ENCODE results near the gene OASL. TPM values are rescaled to one million over a fixed set of nuclear protein-coding genes. Genes with fewer than 3 reads are reported as not detected.

OASL gene
- total RNA-seq, 1 experiment from 2014 or later, result not detected

DNA sequence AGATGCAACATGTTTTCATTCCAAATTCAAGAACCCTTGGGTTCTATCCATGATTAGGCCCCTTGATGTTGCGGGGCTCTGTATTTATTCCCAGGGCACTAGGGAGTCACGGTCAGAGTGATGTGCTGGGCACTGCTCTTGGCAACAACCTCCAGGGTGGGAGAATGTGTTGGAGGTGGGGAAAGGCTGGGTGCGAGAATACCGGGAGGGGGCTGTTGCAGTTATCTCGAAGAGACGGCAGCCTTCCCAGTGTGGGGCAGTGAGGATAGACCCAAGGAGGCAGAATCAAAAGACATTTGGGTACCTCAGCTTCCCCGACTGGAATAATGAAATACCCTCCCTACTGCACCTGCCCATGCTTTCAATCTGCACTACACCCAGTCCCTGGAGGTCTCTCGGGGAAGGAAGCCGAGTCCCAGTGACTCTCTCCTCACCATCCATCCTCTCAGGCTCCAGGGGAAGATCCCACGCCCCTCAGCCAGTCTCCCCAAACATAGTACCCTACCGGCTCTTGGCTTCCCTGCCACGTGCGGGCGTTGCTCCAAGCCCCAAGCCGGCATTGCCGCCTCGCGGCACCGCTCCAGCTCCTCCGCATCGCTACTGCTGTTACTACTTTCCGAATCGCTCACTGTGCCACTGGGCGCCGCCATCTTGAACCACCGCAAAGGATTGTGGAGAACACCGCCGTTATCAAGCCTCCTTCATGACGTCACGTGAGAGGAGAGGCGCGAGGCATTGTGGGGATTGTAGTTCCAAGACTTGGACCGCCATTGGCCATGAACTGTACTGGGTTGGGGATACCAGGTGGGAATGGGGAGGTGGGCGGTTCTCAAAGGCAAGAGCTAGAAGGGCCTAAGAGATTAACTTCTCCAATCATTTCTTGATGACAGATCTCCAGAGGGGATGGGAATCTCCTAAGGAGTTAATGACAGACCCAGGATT is 22.9 kb downstream of the OASL start, which contains the start of gene C12orf43:
TSS of gene C12orf43 (minus strand) at position 663 of the 942 bp plus-strand sequence. CDS start at position 650, 13 bp downstream.
- Histone ChIP-seq H2BK20ac (ENCODE audit: low read depth, low read length, poor library complexity, severe bottlenecking) (no peak within 1 kb of the TSS), H3T11ph (ENCODE audit: low read length) (no peak within 1 kb of the TSS), H4K5ac (ENCODE audit: insufficient read length, low read depth, low read length) (no peak within 1 kb of the TSS), H3K79me2 (ENCODE audit: insufficient read depth, low read length) (no peaks in the 10 kb centered on the region), H2BK120ac (ENCODE audit: low read depth, low read length, poor library complexity, severe bottlenecking) (no peak within 1 kb of the TSS), H3K4me2 (ENCODE audit: insufficient read depth, insufficient read length, low read length) (peak within 1 kb of the TSS; percentile 58), H3K9me3 (ENCODE audit: control insufficient read depth, low read depth, low read length) (no peaks in the 10 kb centered on the region), H2BK15ac (ENCODE audit: low read depth, low read length) (no peak within 1 kb of the TSS), H3K27ac (ENCODE audit: insufficient read length, low read depth, low read length) (no peak within 1 kb of the TSS), H3K79me1 (ENCODE audit: insufficient read depth, low read depth, low read length, poor library complexity, severe bottlenecking) (peaks cover 3% of the 10 kb centered on the region), H3K56ac (ENCODE audit: insufficient read length, low read depth, low read length) (no peak within 1 kb of the TSS), H4K91ac (ENCODE audit: insufficient read length, low read depth, low read length) (no peak within 1 kb of the TSS), H3K23ac (ENCODE audit: insufficient read length, low read depth, low read length) (no peak within 1 kb of the TSS), H3K18ac (ENCODE audit: insufficient read length, low read depth, low read length) (no peak within 1 kb of the TSS), H4K8ac (replicated peaks; ENCODE audit: insufficient read length, low read depth, low read length) (no peak within 1 kb of the TSS), H3K9ac (ENCODE audit: extremely low read depth, insufficient read length, low read length) (peak within 1 kb of the TSS; percentile 81), H3K4me1 (ENCODE audit: insufficient read depth, low read length) (no peaks in the 10 kb centered on the region), H2BK5ac (ENCODE audit: insufficient read length, low read length) (no peak within 1 kb of the TSS), H3K23me2 (ENCODE audit: insufficient read length, low read depth, low read length, poor library complexity, severe bottlenecking) (peaks cover 4% of the 10 kb centered on the region), H2BK12ac (ENCODE audit: insufficient read length, low read depth, low read length) (no peak within 1 kb of the TSS), H2AK5ac (ENCODE audit: insufficient read length, low read length) (no peak within 1 kb of the TSS), H4K20me1 (ENCODE audit: control insufficient read depth, insufficient read depth, insufficient read length) (no peaks in the 10 kb centered on the region), H2AFZ (ENCODE audit: low read length) (no peak within 1 kb of the TSS), H3K4ac (ENCODE audit: low read depth, low read length) (no peak within 1 kb of the TSS), H3K14ac (ENCODE audit: insufficient read depth, low read length) (peak within 1 kb of the TSS; percentile 49), H3K27me3 (ENCODE audit: insufficient read depth, low read length) (no peaks in the 10 kb centered on the region)
- no peak for TF ChIP-seq CTCF (conservative IDR thresholded peaks at IDR 0.05)
- Mint-ChIP-seq H3K4me3 (peak within 1 kb of the TSS; percentile 100), H3K9me3 (0 out of 5 replicates have a peak, but pooled peaks cover 0 to 2% of the 10 kb centered on the region in 2 experiments), H3K27me3 (ENCODE audit: low read depth) (peaks cover 2% of the 10 kb centered on the region), H3K27ac (peak within 1 kb of the TSS; percentile 98 to 100 (median 98)), H3K36me3 (ENCODE audit: insufficient read depth in 1 of 3, low read depth in 3 of 3) (peaks cover 7 to 22% (median 11%) of the 10 kb centered on the region in 3 experiments; a peak in 6 of 7 replicates), H3K4me1 (peaks cover 8% of the 10 kb centered on the region in 2 experiments)
- WGBS (ENCODE audit: extremely low coverage, insufficient read length, low lambda C conversion rate), result no CpG with 5 or more reads among the region's 34 CpGs
- peak; percentile 96 for DNase-seq

All from H9 (cell line).